K562 (cell line): Measurements from ENCODE around the gene ACP5. TPM values are rescaled to one million over a fixed set of nuclear protein-coding genes. Genes with fewer than 3 reads are reported as not detected.

ENCODE experiments used
- CREM ChIP-seq: IDR thresholded peaks from 2 replicates; pipeline ENCODE4 v1.6.1; 2014; ENCODE audit warnings: antibody characterized with exemption, low read depth
- CTBP1 ChIP-seq: fragments of 450-650 bp; IDR thresholded peaks from 2 replicates; pipeline ENCODE4 v1.6.1; 2016; ENCODE audit warnings: borderline replicate concordance
- EP300 ChIP-seq: IDR thresholded peaks from 2 replicates; pipeline ENCODE4 v1.6.1; 2012; ENCODE audit warnings: low read length, improper control_type of control experiment
- EP400 ChIP-seq: fragments of 450-650 bp; IDR thresholded peaks from 2 replicates; pipeline ENCODE4 v1.6.1; 2017; ENCODE audit warnings: antibody characterized with exemption, mild to moderate bottlenecking, moderate library complexity
- EZH2 ChIP-seq: IDR thresholded peaks from 2 replicates; pipeline ENCODE4 v1.6.1; 2012; ENCODE audit warnings: low read depth, mild to moderate bottlenecking, inconsistent platforms, low read length, borderline replicate concordance
- ID3 ChIP-seq, 2 experiments: fragments of 250-450 bp in 1 of 2; fragments of 450-650 bp in 1 of 2; sonication (Bioruptor Pico) in 1 of 2; IDR thresholded peaks; 2 replicates each; pipeline versions ENCODE4 v1.6.1 to v1.8.0; 2016 to 2021; ENCODE audit warnings: mild to moderate bottlenecking in 2 of 2, moderate library complexity in 2 of 2, missing compliant biosample characterization in 1 of 2, missing genetic modification characterization in 1 of 2
- L3MBTL2 ChIP-seq: fragments of 450-650 bp; IDR thresholded peaks from 2 replicates; pipeline ENCODE4 v1.6.1; 2016; ENCODE audit warnings: mild to moderate bottlenecking, moderate library complexity
- MLLT1 ChIP-seq, 2 experiments: fragments of 450-650 bp; IDR thresholded peaks; 2 replicates each; pipeline ENCODE4 v1.6.1; 2016
- MTA2 ChIP-seq: fragments of 450-650 bp; IDR thresholded peaks from 2 replicates; pipeline ENCODE4 v1.6.1; 2016; ENCODE audit warnings: low read depth
- MTA3 ChIP-seq: fragments of 450-650 bp; formaldehyde crosslinking; IDR thresholded peaks from 2 replicates; pipeline ENCODE4 v1.6.1; 2017; ENCODE audit warnings: mild to moderate bottlenecking, borderline replicate concordance
- MXD1 ChIP-seq: fragments of 250-450 bp; sonication (Bioruptor Pico); IDR thresholded peaks from 2 replicates; pipeline ENCODE4 v1.8.0; 2021; ENCODE audit warnings: borderline replicate concordance, mild to moderate bottlenecking, moderate library complexity; ENCODE audit not compliant: poor library complexity, severe bottlenecking
- NEUROD1 ChIP-seq: fragments of 150-350 bp; IDR thresholded peaks from 2 replicates; pipeline ENCODE4 v1.6.1; 2014; ENCODE audit warnings: borderline replicate concordance, low read length, low read depth; ENCODE audit not compliant: partially characterized antibody
- NFRKB ChIP-seq: fragments of 450-650 bp; IDR thresholded peaks from 2 replicates; pipeline ENCODE4 v1.6.1; 2016; ENCODE audit warnings: low read depth
- PCBP2 ChIP-seq: fragments of 200-400 bp; formaldehyde crosslinking; IDR thresholded peaks from 2 replicates; pipeline ENCODE4 v1.6.1; 2018; ENCODE audit warnings: low read length, low read depth, mild to moderate bottlenecking, moderate library complexity; ENCODE audit not compliant: poor library complexity, severe bottlenecking
- PYGO2 ChIP-seq: fragments of 450-650 bp; IDR thresholded peaks from 2 replicates; pipeline ENCODE4 v1.6.1; 2016; ENCODE audit warnings: mild to moderate bottlenecking, missing genetic modification characterization, moderate library complexity, missing compliant biosample characterization
- RBFOX2 ChIP-seq: fragments of 200-400 bp; formaldehyde crosslinking; IDR thresholded peaks from 2 replicates; pipeline ENCODE4 v1.6.1; 2017; ENCODE audit warnings: low read depth, mild to moderate bottlenecking, low read length, moderate library complexity
- RFX1 ChIP-seq: fragments of 450-650 bp; IDR thresholded peaks from 2 replicates; pipeline ENCODE4 v1.6.1; 2016; ENCODE audit warnings: mild to moderate bottlenecking, moderate library complexity
- SMAD4 ChIP-seq: fragments of 250-450 bp; sonication (Bioruptor Pico); conservative IDR thresholded peaks from 2 replicates; pipeline ENCODE4 v1.8.0; 2021; ENCODE audit warnings: inconsistent platforms, mild to moderate bottlenecking, moderate library complexity
- SMARCA4 ChIP-seq: fragments of 450-650 bp; IDR thresholded peaks from 2 replicates; pipeline ENCODE4 v1.6.1; 2016
- SMARCE1 ChIP-seq: fragments of 450-650 bp; IDR thresholded peaks from 2 replicates; pipeline ENCODE4 v1.7.1; 2016; ENCODE audit warnings: mild to moderate bottlenecking
- TAF7 ChIP-seq: fragments of 450-650 bp; IDR thresholded peaks from 2 replicates; pipeline ENCODE4 v1.6.1; 2016; ENCODE audit warnings: missing genetic modification characterization, missing compliant biosample characterization
- TFAP4 ChIP-seq: sonication (generic); formaldehyde crosslinking; IDR thresholded peaks from 2 replicates; pipeline ENCODE4 v1.8.0; 2022; ENCODE audit warnings: missing genetic modification reagents, mild to moderate bottlenecking, moderate library complexity, borderline replicate concordance
- ZNF395 ChIP-seq: fragments of 200-800 bp; sonication (Bioruptor generic); IDR thresholded peaks from 2 replicates; pipeline ENCODE4 v1.6.1; 2017; ENCODE audit warnings: missing genetic modification characterization, missing compliant biosample characterization
- ZNF766 ChIP-seq: fragments of 200-800 bp; sonication (Bioruptor generic); conservative IDR thresholded peaks from 2 replicates; pipeline ENCODE4 v1.6.1; 2016; ENCODE audit warnings: missing genetic modification characterization, missing compliant biosample characterization
- polyA plus RNA-seq, 8 experiments: library from polyadenylated mRNA; depleted of rRNA in 4 of 8; stranded (reverse) in 5 of 8; unstranded in 3 of 8; fragments of >200 nt; fragmentation: Nextera tagmentation in 2 of 8; fragmentation: Illumina TruSeq in 1 of 8; extraction: Ambion mirVana in 2 of 8; extraction: Trizol in 1 of 8; gene quantifications; 2 replicates each; pipeline versions ENCODE4 v1.2.1 to v1.2.3, GENCODE V29; 2011 to 2014; ENCODE audit warnings: inconsistent platforms in 1 of 8, missing spikeins in 1 of 8
- total RNA-seq, 7 experiments: library from RNA; depleted of rRNA in 6 of 7; stranded (reverse); fragments of >200 nt in 6 of 7; fragmentation: Illumina TruSeq in 2 of 7; extraction: Trizol in 2 of 7; gene quantifications; 2 replicates each; pipeline versions ENCODE4 v1.2.1 to v1.2.3, GENCODE V29; 2011 to 2021; ENCODE audit warnings: low replicate concordance in 1 of 7

ACP5 gene
- total and polyA plus RNA-seq, 9 of the 15 experiments (the other 6 are each of a cell fraction or from before 2014, with no cell fraction given): 0.06 to 1.1 (median 0.31) TPM; not detected in 1

- TF ChIP-seq ZNF766: no peak; the same call in none of the 2 replicates
- TF ChIP-seq MTA3: 0 out of 2 replicates have a peak, but pooled peaks have one; percentile 28
- TF ChIP-seq PCBP2: no peak
- TF ChIP-seq TAF7 (tag): peak; percentile 44; the same call in 1 of the 2 replicates
- TF ChIP-seq CREM: 0 out of 2 replicates have a peak, but pooled peaks have one; percentile 13
- TF ChIP-seq EP300: peak; percentile 26; the same call in 1 of the 2 replicates
- TF ChIP-seq RBFOX2: peak; percentile 40; the same call in 1 of the 2 replicates
- TF ChIP-seq SMARCA4: peak; percentile 66
- peak; percentile 47; the same call in 1 of the 2 replicates for TF ChIP-seq ZNF395 (CRISPR knock-in tag)
- TF ChIP-seq NFRKB: peak; percentile 64; the same call in 1 of the 2 replicates
- 0 out of 2 replicates have a peak, but pooled peaks have one; percentile 42 for TF ChIP-seq L3MBTL2
- peak; percentile 28; the same call in 1 of the 2 replicates for TF ChIP-seq SMAD4 (CRISPR knock-in tag)
- no peak for TF ChIP-seq EZH2
- TF ChIP-seq EP400: no peak
- peak; percentile 32; the same call in 1 of the 2 replicates for TF ChIP-seq CTBP1
- TF ChIP-seq RFX1: no peak
- peak; percentile 17; the same call in 1 of the 2 replicates for TF ChIP-seq TFAP4 (CRISPR knock-in tag)
- TF ChIP-seq MLLT1 (IDR thresholded peaks at IDR 0.05): peak; percentile 35 to 51; a peak in 2 of 4 replicates
- TF ChIP-seq SMARCE1: peak; percentile 70
- peak; percentile 30; the same call in 1 of the 2 replicates for TF ChIP-seq MTA2
- TF ChIP-seq PYGO2 (tag): no peak
- no peak for TF ChIP-seq MXD1 (CRISPR knock-in tag)
- no peak for TF ChIP-seq NEUROD1
- TF ChIP-seq ID3 (CRISPR knock-in tag; IDR thresholded peaks at IDR 0.05): no peak
- peak; percentile 40; the same call in 1 of the 2 replicates for TF ChIP-seq ID3 (tag; IDR thresholded peaks at IDR 0.05)
Observed at GRCh38 chr19:11563532-11563931, 13.9 kb downstream of the ACP5 start (continued).
